CD14-positive monocyte (primary cell): ENCODE data around the gene GPC6. TPM values are rescaled to one million over a fixed set of nuclear protein-coding genes. Genes with fewer than 3 reads are reported as not detected.

Experiments
- DNase-seq, 3 donors: peaks; one replicate each; pipeline ENCODE4 v3.0.0-alpha.2; 2011 to 2022
- H2AFZ ChIP-seq: 2 replicates; pipeline ENCODE4 v1.6.0; 2012; ENCODE audit warnings: mild to moderate bottlenecking, low read depth, low read length, inconsistent platforms; ENCODE audit not compliant: insufficient read depth, poor library complexity, severe bottlenecking
- H3K27ac ChIP-seq, 2 donors: 1 replicate in 1 of 2; 2 replicates in 1 of 2; pipeline ENCODE4 v1.5.1; 2012 to 2013; ENCODE audit warnings: low read length in 2 of 2, control low read depth in 1 of 2, inconsistent platforms in 1 of 2, low read depth in 1 of 2, mild to moderate bottlenecking in 1 of 2
- H3K27me3 ChIP-seq, 2 donors: one replicate each; pipeline versions ENCODE4 v1.6.0 to v1.6.1; 2011 to 2013; ENCODE audit warnings: low read length in 2 of 2; ENCODE audit not compliant: control insufficient read depth in 2 of 2, insufficient read depth in 2 of 2
- H3K36me3 ChIP-seq, 2 donors: replicated peaks in 1 of 2; 1 replicate in 1 of 2; 2 replicates in 1 of 2; pipeline versions ENCODE4 v1.5.1 to v1.6.1; 2012 to 2013; ENCODE audit warnings: low read length in 2 of 2, control low read depth in 1 of 2, inconsistent platforms in 1 of 2, mild to moderate bottlenecking in 1 of 2; ENCODE audit not compliant: insufficient read depth in 2 of 2, control insufficient read depth in 1 of 2
- H3K4me1 ChIP-seq, 2 donors: 1 replicate in 1 of 2; 2 replicates in 1 of 2; pipeline versions ENCODE4 v1.5.1 to v1.6.1; 2012 to 2013; ENCODE audit warnings: low read length in 2 of 2, control low read depth in 1 of 2, inconsistent platforms in 1 of 2, mild to moderate bottlenecking in 1 of 2, moderate library complexity in 1 of 2; ENCODE audit not compliant: insufficient read depth in 2 of 2, control insufficient read depth in 1 of 2
- H3K4me2 ChIP-seq: replicated peaks from 2 replicates; pipeline ENCODE3; 2012; ENCODE audit warnings: low read length, moderate library complexity, mild to moderate bottlenecking; ENCODE audit not compliant: poor library complexity, severe bottlenecking; ENCODE audit errors: extremely low read depth
- H3K4me3 ChIP-seq, 3 experiments: fragments of 200-600 bp in 1 of 3; sonication (generic) in 1 of 3; replicated peaks in 1 of 3; 1 replicate in 2 of 3; 2 replicates in 1 of 3; pipeline ENCODE4 v1.5.1; 2011 to 2013; ENCODE audit warnings: low read length in 3 of 3, mild to moderate bottlenecking in 3 of 3, control low read depth in 2 of 3, low read depth in 2 of 3, inconsistent platforms in 1 of 3, moderate library complexity in 1 of 3
- H3K79me2 ChIP-seq: 2 replicates; pipeline ENCODE4 v1.6.0; 2012; ENCODE audit warnings: mild to moderate bottlenecking, control low read depth, inconsistent platforms, low read length, moderate library complexity; ENCODE audit not compliant: insufficient read depth
- H3K9ac ChIP-seq: 2 replicates; pipeline ENCODE4 v1.6.0; 2017; ENCODE audit warnings: low read length, mild to moderate bottlenecking; ENCODE audit not compliant: insufficient read depth, poor library complexity, severe bottlenecking
- H3K9me3 ChIP-seq, 2 donors: replicated peaks in 1 of 2; 1 replicate in 1 of 2; 2 replicates in 1 of 2; pipeline versions ENCODE4 v1.5.1 to v1.6.1; 2012 to 2013; ENCODE audit warnings: low read length in 2 of 2, control low read depth in 1 of 2; ENCODE audit not compliant: control insufficient read depth in 1 of 2, insufficient read depth in 1 of 2
- H4K20me1 ChIP-seq: 2 replicates; pipeline ENCODE4 v1.6.0; 2012; ENCODE audit warnings: mild to moderate bottlenecking, low read length, control low read depth, moderate library complexity; ENCODE audit not compliant: insufficient read depth
- H3K27ac Mint-ChIP-seq, 7 donors: one replicate each; pipeline ENCODE4 v1.8.0; 2020; ENCODE audit warnings: mild to moderate bottlenecking in 7 of 7, mixed read lengths in 7 of 7, moderate library complexity in 6 of 7, inconsistent platforms in 2 of 7
- H3K27me3 Mint-ChIP-seq, 3 donors: one replicate each; pipeline ENCODE4 v1.8.0; 2021 to 2022; ENCODE audit warnings: low read depth in 3 of 3, mild to moderate bottlenecking in 3 of 3, mixed read lengths in 3 of 3, moderate library complexity in 3 of 3, inconsistent platforms in 1 of 3
- H3K36me3 Mint-ChIP-seq, 2 donors: one replicate each; pipeline ENCODE4 v1.8.0; 2020; ENCODE audit warnings: mixed read lengths in 2 of 2, inconsistent platforms in 1 of 2, mild to moderate bottlenecking in 1 of 2
- H3K4me1 Mint-ChIP-seq: one replicate; pipeline ENCODE4 v1.8.0; 2020; ENCODE audit warnings: mild to moderate bottlenecking, mixed read lengths
- H3K4me3 Mint-ChIP-seq, 2 donors: one replicate each; pipeline ENCODE4 v1.8.0; 2020; ENCODE audit warnings: mild to moderate bottlenecking in 2 of 2, mixed read lengths in 2 of 2, moderate library complexity in 1 of 2
- H3K9me3 Mint-ChIP-seq, 7 donors: one replicate each; pipeline ENCODE4 v1.8.0; 2020 to 2022; ENCODE audit warnings: mixed read lengths in 7 of 7, mild to moderate bottlenecking in 6 of 7, moderate library complexity in 6 of 7, inconsistent platforms in 2 of 7
- CTCF ChIP-seq: fragments of 200-600 bp; IDR thresholded peaks from one replicate; pipeline ENCODE4 v1.8.0; 2022; ENCODE audit warnings: antibody characterized with exemption, mild to moderate bottlenecking
- WGBS: methylation state at CpG from one replicate; pipeline ENCODE4 v1.1.5; 2013; ENCODE audit warnings: missing lambda C conversion rate; ENCODE audit not compliant: insufficient coverage; 5-methylcytosine and 5-hydroxymethylcytosine counted together
- intact Hi-C, 2 donors: fragments of 100-400 bp; cut with micrococcal nuclease; formaldehyde crosslinking; loops; one replicate each; pipeline versions ENCODE4 v1.15.0 to v1.15.1; 2023
- polyA plus RNA-seq, 3 donors: library from polyadenylated mRNA; depleted of rRNA in 1 of 3; unstranded in 2 of 3; stranded (reverse) in 1 of 3; fragments of 300-500 nt in 2 of 3; fragments of >200 nt in 1 of 3; fragmentation: Illumina TruSeq in 2 of 3; gene quantifications; 1 replicate in 2 of 3; 2 replicates in 1 of 3; pipeline ENCODE4 v1.2.3, GENCODE V29; 2012 to 2021

Gene GPC6
- polyA plus RNA-seq, 3 donors, result not detected

GRCh38 chr13:93559718-93560117 lies 333.1 kb downstream of the GPC6 start:
- Histone ChIP-seq H3K9ac (no peak overlapping the region), H3K27me3 (no peaks in the 10 kb centered on the region), H3K4me1 (no peaks in the 10 kb centered on the region), H2AFZ (no peak overlapping the region), H3K4me3 (no peak overlapping the region), H3K79me2 (no peaks in the 10 kb centered on the region), H3K27ac (no peak overlapping the region), H3K4me2 (no peak overlapping the region), H3K9me3 (peaks cover 0 to 4% of the 10 kb centered on the region in 2 donors), H3K36me3 (no peaks in the 10 kb centered on the region), H4K20me1 (no peaks in the 10 kb centered on the region)
- Mint-ChIP-seq H3K36me3 (no peaks in the 10 kb centered on the region), H3K4me3 (no peak overlapping the region), H3K4me1 (no peaks in the 10 kb centered on the region), H3K27ac (no peak overlapping the region), H3K27me3 (no peaks in the 10 kb centered on the region), H3K9me3 (peaks cover 0 to 5% (median 3%) of the 10 kb centered on the region in 7 donors)
- no peak for TF ChIP-seq CTCF
- DNase-seq, result no peak
- intact Hi-C loops, result no loop called here
- no CpG with 5 or more reads among the region's 3 CpGs for WGBS

- Mint-ChIP-seq H3K36me3 (no peaks in the 10 kb centered on the region), H3K27me3 (peaks cover 0 to 1% (median 0%) of the 10 kb centered on the region in 3 donors), H3K27ac (no peak overlapping the region), H3K4me3 (no peak overlapping the region), H3K4me1 (no peaks in the 10 kb centered on the region), H3K9me3 (peaks cover 0 to 9% (median 1%) of the 10 kb centered on the region in 7 donors)
- Histone ChIP-seq H3K4me1 (no peaks in the 10 kb centered on the region), H3K36me3 (no peaks in the 10 kb centered on the region), H3K79me2 (no peaks in the 10 kb centered on the region), H3K4me2 (no peak overlapping the region), H3K4me3 (no peak overlapping the region), H3K27me3 (no peaks in the 10 kb centered on the region), H2AFZ (no peak overlapping the region), H3K9me3 (peaks cover 0 to 4% of the 10 kb centered on the region in 2 donors), H3K27ac (no peak overlapping the region), H4K20me1 (no peaks in the 10 kb centered on the region), H3K9ac (no peak overlapping the region)
- intact Hi-C loops, result no loop called here
- 71% methylated on average over 1 of the region's 4 CpGs for WGBS
- no peak for DNase-seq
- no peak for TF ChIP-seq CTCF
Observed at GRCh38 chr13:93561576-93562225, 335.1 kb downstream of the GPC6 start.
